NT2/D1 (cell line): Measurements from ENCODE around the gene HP1BP3.

Experiments
- YY1 ChIP-seq: IDR thresholded peaks from 2 replicates; pipeline ENCODE4 v1.6.1; 2011; ENCODE audit not compliant: insufficient read length, insufficient read depth
- ZNF274 ChIP-seq: IDR thresholded peaks from 2 replicates; pipeline ENCODE4 v1.6.1; 2011; ENCODE audit warnings: mild to moderate bottlenecking, low read depth, low read length

GRCh38 chr1:20721117-20722061, 65.7 kb downstream of the HP1BP3 start:
- no peak for TF ChIP-seq YY1
- TF ChIP-seq ZNF274: no peak
